AG09309 (cell line): ENCODE results near the gene HAND1.
A peak's percentile ranks its signal among the peaks of the same experiment; 100 is the strongest.

Experiments
- DNase-seq: peaks from one replicate; pipeline ENCODE4 v3.0.0-alpha.2; 2010; ENCODE audit warnings: low read depth
- H3K4me3 ChIP-seq: 2 replicates; pipeline ENCODE4 v1.5.1; 2011; ENCODE audit warnings: mild to moderate bottlenecking, low read depth, low read length, moderate library complexity; ENCODE audit not compliant: control insufficient read depth
- TF ChIP-seq, protein P1 (sequence below): IDR thresholded peaks from 2 replicates; pipeline ENCODE4 v1.5.1; 2011; ENCODE audit warnings: mild to moderate bottlenecking, low read depth, low read length, inconsistent platforms; ENCODE audit not compliant: insufficient read depth, control insufficient read depth; ENCODE audit errors: missing control alignments

HAND1 gene

DNA sequence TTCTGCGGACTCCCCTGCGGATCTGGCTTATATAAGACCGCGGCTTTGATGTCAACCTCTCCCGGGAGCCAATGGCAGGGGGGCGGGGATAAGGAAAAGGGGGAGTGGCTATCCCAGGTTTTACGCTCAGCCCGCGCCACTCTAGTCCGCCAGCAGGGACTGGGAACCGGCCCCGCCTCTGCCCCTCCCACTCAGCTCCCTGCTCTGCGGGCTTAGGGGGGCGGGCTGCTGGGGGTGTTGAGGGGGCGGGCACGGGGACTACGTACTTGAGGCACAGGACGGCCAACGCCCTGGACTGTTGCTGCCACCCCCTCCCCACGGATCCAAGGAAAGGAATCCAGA is at the start of gene HAND1:
Gene HAND1, minus strand, starts transcription at position 4 of the 342 bp plus-strand sequence. CDS start 219 bp downstream, outside the sequence.
- H3K4me3 ChIP-seq: peak within 1 kb of the TSS; percentile 26

DNA sequence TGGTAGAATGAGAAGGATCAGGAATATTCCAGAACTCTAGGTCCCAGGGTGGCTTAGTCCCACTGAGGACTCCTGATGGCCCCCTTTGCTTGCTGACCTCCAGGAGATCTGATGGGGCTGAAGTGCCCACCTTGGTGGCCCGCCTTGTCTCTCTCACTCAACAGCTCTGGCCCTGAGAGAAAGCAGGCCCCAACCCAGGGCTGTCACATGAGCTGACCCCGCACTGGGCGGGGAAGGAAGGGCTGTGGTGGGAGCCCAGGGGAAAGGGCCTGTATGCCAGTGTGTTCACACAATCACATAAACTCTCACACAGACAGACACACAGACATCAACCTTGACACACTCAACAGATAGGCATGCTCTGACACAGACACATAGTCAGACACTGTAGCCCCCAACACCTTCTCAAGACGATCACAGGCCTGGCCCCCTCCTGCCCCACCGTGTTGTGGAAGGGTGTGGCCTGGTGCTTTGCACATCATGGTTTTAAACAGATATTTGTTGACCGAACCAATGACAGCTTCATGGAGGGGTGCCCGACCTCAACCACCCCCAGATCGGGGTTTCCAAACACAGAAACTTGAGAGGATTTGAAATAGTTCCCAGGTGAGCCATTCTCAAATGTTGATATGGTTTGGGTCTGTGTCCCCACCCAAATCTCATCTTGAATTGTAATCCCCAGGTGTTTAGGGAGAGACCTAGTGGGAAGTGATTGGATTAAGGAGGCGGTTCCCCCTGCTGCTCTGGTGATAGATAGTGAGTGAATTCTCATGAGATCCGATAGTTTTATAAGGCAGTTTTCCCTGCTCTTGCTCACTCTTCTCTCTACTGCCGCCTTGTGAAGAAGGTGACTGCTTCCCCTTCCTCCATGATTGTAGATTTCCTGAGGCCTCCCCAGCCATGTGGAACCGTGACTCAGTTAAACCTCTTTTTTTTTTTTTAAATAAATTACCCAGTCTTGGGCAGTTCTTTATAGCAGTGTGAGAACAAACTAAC is 48.5 kb upstream of the HAND1 start:
- H3K4me3 ChIP-seq: no peak overlapping the region
- TF ChIP-seq, protein P1, sequence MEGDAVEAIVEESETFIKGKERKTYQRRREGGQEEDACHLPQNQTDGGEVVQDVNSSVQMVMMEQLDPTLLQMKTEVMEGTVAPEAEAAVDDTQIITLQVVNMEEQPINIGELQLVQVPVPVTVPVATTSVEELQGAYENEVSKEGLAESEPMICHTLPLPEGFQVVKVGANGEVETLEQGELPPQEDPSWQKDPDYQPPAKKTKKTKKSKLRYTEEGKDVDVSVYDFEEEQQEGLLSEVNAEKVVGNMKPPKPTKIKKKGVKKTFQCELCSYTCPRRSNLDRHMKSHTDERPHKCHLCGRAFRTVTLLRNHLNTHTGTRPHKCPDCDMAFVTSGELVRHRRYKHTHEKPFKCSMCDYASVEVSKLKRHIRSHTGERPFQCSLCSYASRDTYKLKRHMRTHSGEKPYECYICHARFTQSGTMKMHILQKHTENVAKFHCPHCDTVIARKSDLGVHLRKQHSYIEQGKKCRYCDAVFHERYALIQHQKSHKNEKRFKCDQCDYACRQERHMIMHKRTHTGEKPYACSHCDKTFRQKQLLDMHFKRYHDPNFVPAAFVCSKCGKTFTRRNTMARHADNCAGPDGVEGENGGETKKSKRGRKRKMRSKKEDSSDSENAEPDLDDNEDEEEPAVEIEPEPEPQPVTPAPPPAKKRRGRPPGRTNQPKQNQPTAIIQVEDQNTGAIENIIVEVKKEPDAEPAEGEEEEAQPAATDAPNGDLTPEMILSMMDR: no peak
- no peak for DNase-seq

More for the DNA sequence above, at the start of gene HAND1:
- no peak for DNase-seq
- TF ChIP-seq, protein P1: no peak

DNA sequence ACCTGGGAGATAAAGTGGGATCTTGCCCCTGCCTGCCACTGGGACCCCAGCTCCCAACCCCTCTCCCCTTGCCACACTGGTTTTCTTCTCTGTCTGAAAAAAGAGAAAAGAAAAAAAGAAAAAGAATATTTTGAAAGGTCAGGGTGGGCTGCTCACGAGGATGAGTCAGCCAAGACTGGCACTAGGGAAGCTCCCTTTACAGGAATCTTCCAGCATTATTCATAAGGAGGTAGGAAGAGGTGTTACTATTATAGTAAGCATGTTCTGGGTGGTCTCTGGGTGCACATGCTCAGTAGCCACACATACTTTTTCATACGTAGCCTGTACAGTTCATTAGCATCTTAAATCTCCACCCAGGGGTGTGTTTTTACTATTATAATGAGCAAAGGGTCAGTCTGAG is 46.8 kb upstream of the HAND1 start:
- no peak for DNase-seq
- TF ChIP-seq, protein P1: no peak
- H3K4me3 ChIP-seq: no peak overlapping the region

DNA sequence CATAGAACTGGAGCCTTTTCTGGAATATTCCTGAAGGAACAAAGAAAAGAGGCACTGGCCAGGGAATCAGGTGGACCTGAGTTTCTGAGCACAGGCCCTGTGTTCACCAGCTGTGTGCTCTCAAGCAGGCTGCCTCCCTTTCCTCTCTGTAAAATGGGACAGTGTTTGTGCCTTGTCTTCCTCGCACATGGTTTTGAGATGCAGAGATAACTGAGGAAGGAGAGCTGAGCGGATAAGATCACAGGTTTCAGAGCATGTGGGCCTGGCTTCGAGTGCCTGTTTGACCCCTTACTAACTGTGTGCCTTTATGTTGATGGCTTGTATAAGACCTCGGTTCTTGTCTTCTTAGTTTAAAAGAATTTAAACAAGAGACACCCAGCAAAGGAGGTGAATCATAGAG is 46.2 kb upstream of the HAND1 start:
- TF ChIP-seq, protein P1: no peak
- no peak for DNase-seq
- H3K4me3 ChIP-seq: no peak overlapping the region

DNA sequence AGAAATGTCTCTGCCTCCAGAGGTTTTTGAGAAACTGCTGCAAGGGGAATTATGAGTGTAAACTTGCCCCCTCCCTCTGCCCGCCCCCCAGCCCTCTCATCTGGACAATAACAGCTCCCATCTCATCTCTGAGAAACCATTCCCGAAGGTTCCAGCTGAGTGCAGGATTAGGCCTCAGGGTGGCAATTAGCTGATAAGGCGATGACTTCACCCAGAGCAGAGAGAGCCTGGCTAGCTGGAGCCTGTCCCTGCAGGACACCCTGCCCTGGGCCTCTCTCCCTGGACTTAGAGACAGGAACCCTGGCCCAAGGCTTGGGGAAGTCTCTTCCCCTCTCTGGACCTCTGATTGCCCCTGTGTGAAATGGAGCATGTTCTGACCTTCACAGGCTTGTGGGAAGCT is 45.7 kb upstream of the HAND1 start:
- TF ChIP-seq, protein P1: no peak
- H3K4me3 ChIP-seq: no peak overlapping the region
- DNase-seq: no peak

DNA sequence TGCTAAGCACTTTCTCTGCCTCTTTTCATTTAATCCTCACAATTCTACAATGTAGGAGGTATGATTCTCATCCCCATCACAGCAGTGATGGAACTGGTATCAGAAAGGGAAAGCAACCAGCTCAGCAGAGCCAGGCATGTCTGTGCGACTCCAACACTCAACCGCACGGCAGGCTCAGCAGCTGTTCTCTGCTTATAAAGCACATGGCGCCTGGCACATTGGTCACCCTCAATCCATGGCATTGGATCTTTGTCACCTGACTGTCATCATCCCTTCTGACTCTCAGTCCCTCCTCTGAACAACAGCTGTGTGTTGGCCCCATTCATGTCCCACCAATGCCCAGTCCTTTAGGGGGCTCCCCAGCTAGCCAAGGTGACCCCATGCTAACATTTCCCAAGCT is 45.1 kb upstream of the HAND1 start:
- H3K4me3 ChIP-seq: no peak overlapping the region
- no peak for DNase-seq
- TF ChIP-seq, protein P1: no peak
